Activated T-cell treated with anti-CD3 and anti-CD28 coated beads, Interleukin-2, amount 50 U/mL, for 72 hours (primary cell): ENCODE results near the gene NPVF. TPM values are rescaled to one million over a fixed set of nuclear protein-coding genes. Genes with fewer than 3 reads are reported as not detected.
A peak's percentile ranks its signal among the peaks of the same experiment; 100 is the strongest.

Source experiments
- ATAC-seq, 2 donors: fragments of 150-1000 bp; cut with Tn5 transposase; replicated peaks in 1 of 2; 2 replicates each; pipeline ENCODE4 v1.10.0; 2021; ENCODE audit warnings: moderate library complexity in 2 of 2, mild to moderate bottlenecking in 1 of 2
- DNase-seq, 2 donors: peaks; one replicate each; pipeline ENCODE4 v3.0.0; 2021 to 2022; ENCODE audit warnings: mixed read lengths in 1 of 2
- H3K27ac Mint-ChIP-seq: one replicate; pipeline ENCODE4 v1.8.0; 2022; ENCODE audit warnings: mild to moderate bottlenecking, moderate library complexity, mixed read lengths
- H3K27me3 Mint-ChIP-seq: one replicate; pipeline ENCODE4 v1.8.0; 2022; ENCODE audit warnings: low read depth, mixed read lengths
- H3K36me3 Mint-ChIP-seq, 2 donors: one replicate each; pipeline ENCODE4 v1.8.0; 2022; ENCODE audit warnings: mixed read lengths in 2 of 2, mild to moderate bottlenecking in 1 of 2; ENCODE audit not compliant: insufficient read depth in 2 of 2
- H3K4me1 Mint-ChIP-seq: one replicate; pipeline ENCODE4 v1.8.0; 2022; ENCODE audit warnings: low read depth, mixed read lengths
- H3K4me3 Mint-ChIP-seq, 2 donors: one replicate each; pipeline ENCODE4 v1.8.0; 2022; ENCODE audit warnings: mild to moderate bottlenecking in 2 of 2, mixed read lengths in 2 of 2, moderate library complexity in 2 of 2
- H3K9me3 Mint-ChIP-seq, 2 donors: one replicate each; pipeline ENCODE4 v1.8.0; 2022; ENCODE audit warnings: mixed read lengths in 2 of 2
- total RNA-seq, 2 donors: library from RNA; stranded (reverse); gene quantifications; one replicate each; pipeline ENCODE4 v1.2.3, GENCODE V29; 2022

The NPVF gene
- total RNA-seq, 2 donors from 2014 or later: not detected

DNA sequence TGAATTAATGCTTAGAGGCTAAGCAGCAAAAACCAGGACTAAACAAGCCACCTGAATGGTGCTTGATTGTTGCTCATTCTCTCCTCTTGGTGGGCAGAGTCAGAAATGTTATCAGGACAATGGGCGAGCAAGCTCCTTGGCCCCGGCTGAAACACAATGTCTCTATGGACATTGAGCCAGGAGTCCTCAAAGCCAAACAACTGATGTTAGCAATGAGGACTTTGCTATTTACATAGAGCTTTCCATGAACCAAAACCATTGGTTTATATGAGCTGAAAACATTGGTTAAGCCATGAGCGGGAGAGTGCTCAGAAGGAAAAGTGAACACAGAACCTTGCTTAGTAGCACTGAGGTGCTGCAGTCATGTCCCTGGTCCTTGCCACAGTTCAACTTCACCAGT is 21.5 kb upstream of the NPVF start:
- Mint-ChIP-seq H3K27ac (no peak overlapping the region), H3K9me3 (no peaks in the 10 kb centered on the region), H3K27me3 (peaks cover 10% of the 10 kb centered on the region), H3K36me3 (no peaks in the 10 kb centered on the region), H3K4me1 (no peaks in the 10 kb centered on the region), H3K4me3 (no peak overlapping the region)
- no peak for ATAC-seq
- no peak for DNase-seq

GRCh38 chr7:25246306-25246705 is 18.0 kb upstream of the NPVF start:
- H3K4me1 Mint-ChIP-seq: peaks cover 5% of the 10 kb centered on the region
- ATAC-seq (no peak), DNase-seq (no peak)
- no peaks in the 10 kb centered on the region for H3K36me3 Mint-ChIP-seq
- no peak overlapping the region for H3K27ac Mint-ChIP-seq
- peaks cover 18% of the 10 kb centered on the region for H3K27me3 Mint-ChIP-seq
- H3K4me3 Mint-ChIP-seq: no peak overlapping the region
- no peaks in the 10 kb centered on the region for H3K9me3 Mint-ChIP-seq

DNA sequence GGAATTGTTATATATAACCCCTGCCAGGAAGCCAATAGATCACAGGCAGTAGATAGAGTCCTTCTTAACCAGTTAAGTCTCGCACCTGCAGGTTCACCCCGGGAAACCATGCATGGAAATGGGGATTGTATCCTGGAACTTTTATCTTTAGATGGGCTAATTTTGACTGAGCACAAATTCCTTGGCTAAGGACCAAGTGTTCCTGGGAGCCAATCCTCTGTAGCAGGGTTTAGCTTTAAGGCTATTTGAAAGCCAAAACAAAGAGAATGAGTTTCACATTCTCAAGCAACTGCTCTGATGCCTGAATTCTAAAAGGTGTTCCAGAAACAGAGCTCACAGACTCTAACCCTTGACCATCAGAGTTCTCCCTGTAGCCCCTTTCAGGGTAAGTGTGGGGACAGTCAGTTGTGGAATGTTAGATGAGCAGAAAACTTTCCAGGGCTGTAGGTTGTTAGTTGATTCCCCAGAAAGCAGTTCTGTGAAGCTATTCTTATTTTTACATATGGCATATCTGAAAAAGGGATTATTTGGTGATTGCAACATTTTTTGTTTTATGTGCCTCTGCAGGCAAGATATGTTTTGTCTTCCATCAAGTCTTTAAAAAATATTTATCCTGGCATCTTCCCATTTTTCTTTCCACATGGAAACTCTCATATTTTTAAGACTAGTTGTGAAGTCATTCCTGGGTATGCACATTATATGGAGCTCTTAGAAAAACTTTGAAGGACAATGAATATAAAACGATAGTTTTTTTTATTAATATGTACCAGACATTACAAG is 16.2 kb upstream of the NPVF start:
- DNase-seq: no peak
- H3K4me3 Mint-ChIP-seq: no peak overlapping the region
- H3K27ac Mint-ChIP-seq: no peak overlapping the region
- H3K27me3 Mint-ChIP-seq: peaks cover 25% of the 10 kb centered on the region
- H3K36me3 Mint-ChIP-seq: no peaks in the 10 kb centered on the region
- H3K4me1 Mint-ChIP-seq: peaks cover 5% of the 10 kb centered on the region
- no peak for ATAC-seq
- H3K9me3 Mint-ChIP-seq: no peaks in the 10 kb centered on the region

GRCh38 chr7:25242678-25243077 is 14.4 kb upstream of the NPVF start:
- Mint-ChIP-seq H3K4me3 (no peak overlapping the region), H3K4me1 (peaks cover 5% of the 10 kb centered on the region), H3K27me3 (peaks cover 25% of the 10 kb centered on the region), H3K36me3 (no peaks in the 10 kb centered on the region), H3K9me3 (no peaks in the 10 kb centered on the region), H3K27ac (no peak overlapping the region)
- DNase-seq: no peak
- peak; percentile 45 to 60 for ATAC-seq

GRCh38 chr7:25240896-25241295 is 12.6 kb upstream of the NPVF start:
- H3K27me3 Mint-ChIP-seq: peaks cover 25% of the 10 kb centered on the region
- H3K4me1 Mint-ChIP-seq: peaks cover 5% of the 10 kb centered on the region
- no peak for ATAC-seq

DNA sequence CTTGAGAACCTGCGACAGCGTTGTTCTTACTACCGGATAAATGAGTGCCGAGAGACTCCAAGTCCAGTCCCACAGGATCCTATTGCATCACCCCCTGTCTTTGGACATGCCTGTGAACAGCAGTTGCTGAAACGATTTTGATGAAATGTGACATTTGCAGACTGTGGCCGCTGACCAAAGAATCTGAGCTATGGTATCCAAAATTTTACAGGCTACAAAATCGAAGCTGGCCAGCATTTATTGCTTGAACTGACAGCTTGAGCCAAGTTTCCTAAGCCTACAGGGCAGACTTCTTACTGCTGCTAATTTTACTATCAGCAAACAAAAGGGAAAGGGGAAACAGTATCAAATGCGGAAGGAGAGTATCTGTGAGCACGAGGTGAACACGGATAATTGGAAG is 12.1 kb upstream of the NPVF start:
- Mint-ChIP-seq H3K27me3 (peaks cover 25% of the 10 kb centered on the region), H3K27ac (no peak overlapping the region), H3K9me3 (no peaks in the 10 kb centered on the region), H3K36me3 (no peaks in the 10 kb centered on the region), H3K4me3 (no peak overlapping the region), H3K4me1 (peaks cover 5% of the 10 kb centered on the region)
- ATAC-seq (no peak), DNase-seq (no peak)

More at GRCh38 chr7:25240896-25241295, 12.6 kb upstream of the NPVF start:
- Mint-ChIP-seq H3K9me3 (no peaks in the 10 kb centered on the region), H3K36me3 (no peaks in the 10 kb centered on the region), H3K4me3 (no peak overlapping the region), H3K27ac (no peak overlapping the region)
- no peak for DNase-seq

DNA sequence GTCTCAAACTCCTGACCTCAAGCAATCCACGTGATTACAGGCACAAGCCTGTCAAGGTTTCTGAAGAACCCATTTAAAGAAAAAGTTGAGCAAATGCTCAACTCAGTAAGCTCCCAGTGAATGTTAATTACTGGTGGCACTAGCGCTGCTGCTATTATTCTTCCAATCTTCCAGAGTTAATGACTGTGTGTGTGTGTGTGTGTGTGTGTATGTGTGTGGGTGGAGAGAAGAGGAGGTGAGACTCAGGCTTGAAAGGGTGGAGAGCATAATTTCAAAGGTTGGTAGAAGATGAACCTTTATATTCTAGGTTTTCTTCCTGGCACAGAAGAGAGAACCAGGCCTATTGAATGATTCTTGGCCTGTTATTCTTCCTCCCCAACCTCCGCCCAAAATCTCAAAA is 11.6 kb upstream of the NPVF start:
- H3K36me3 Mint-ChIP-seq: no peaks in the 10 kb centered on the region
- H3K4me1 Mint-ChIP-seq: peaks cover 5% of the 10 kb centered on the region
- DNase-seq (no peak), ATAC-seq (no peak)
- H3K27me3 Mint-ChIP-seq: peaks cover 24% of the 10 kb centered on the region
- H3K9me3 Mint-ChIP-seq: no peaks in the 10 kb centered on the region
- no peak overlapping the region for H3K4me3 Mint-ChIP-seq
- H3K27ac Mint-ChIP-seq: no peak overlapping the region

GRCh38 chr7:25238066-25238725 is 9.9 kb upstream of the NPVF start:
- Mint-ChIP-seq H3K27me3 (peaks cover 9% of the 10 kb centered on the region), H3K36me3 (no peaks in the 10 kb centered on the region), H3K4me3 (no peak overlapping the region), H3K9me3 (no peaks in the 10 kb centered on the region), H3K4me1 (peaks cover 5% of the 10 kb centered on the region), H3K27ac (no peak overlapping the region)
- ATAC-seq (no peak), DNase-seq (no peak)

DNA sequence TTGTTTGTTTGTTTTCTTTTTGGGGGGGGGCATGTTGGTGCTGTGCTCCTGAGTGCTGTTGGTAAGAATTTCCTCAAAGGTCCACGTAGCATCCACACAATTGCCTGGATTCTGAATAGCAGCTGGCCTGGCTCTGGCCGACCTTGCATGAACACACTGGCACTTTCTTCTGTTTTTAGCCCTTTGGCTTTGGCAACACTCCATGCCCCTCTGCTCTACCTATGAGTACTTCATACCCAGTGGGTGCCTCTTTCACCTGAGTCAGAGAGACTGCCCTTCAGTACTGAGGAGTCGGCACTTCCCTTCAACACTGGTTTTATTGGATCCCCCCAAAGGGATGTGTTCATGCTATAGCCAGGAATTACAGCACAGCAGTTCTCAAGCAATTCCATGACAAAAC is 7.2 kb upstream of the NPVF start:
- no peaks in the 10 kb centered on the region for H3K36me3 Mint-ChIP-seq
- no peak overlapping the region for H3K4me3 Mint-ChIP-seq
- H3K4me1 Mint-ChIP-seq: no peaks in the 10 kb centered on the region
- DNase-seq (no peak), ATAC-seq (no peak)
- H3K27ac Mint-ChIP-seq: no peak overlapping the region
- H3K27me3 Mint-ChIP-seq: peaks cover 22% of the 10 kb centered on the region
- H3K9me3 Mint-ChIP-seq: peaks cover 0 to 2% of the 10 kb centered on the region in 2 donors

- Mint-ChIP-seq H3K4me3 (no peak overlapping the region), H3K9me3 (peaks cover 0 to 2% of the 10 kb centered on the region in 2 donors), H3K27ac (no peak overlapping the region), H3K27me3 (peaks cover 16% of the 10 kb centered on the region), H3K36me3 (no peaks in the 10 kb centered on the region), H3K4me1 (no peaks in the 10 kb centered on the region)
- DNase-seq (no peak), ATAC-seq (no peak)
Measured at GRCh38 chr7:25234336-25234735, 6.0 kb upstream of the NPVF start.

GRCh38 chr7:25223206-25223605 is 5.1 kb downstream of the NPVF start:
- Mint-ChIP-seq H3K4me1 (no peaks in the 10 kb centered on the region), H3K27me3 (peaks cover 28% of the 10 kb centered on the region), H3K27ac (no peak overlapping the region), H3K36me3 (no peaks in the 10 kb centered on the region), H3K4me3 (no peak overlapping the region), H3K9me3 (no peaks in the 10 kb centered on the region)
- ATAC-seq: no peak
- DNase-seq: no peak

GRCh38 chr7:25222666-25223065 is 5.6 kb downstream of the NPVF start:
- Mint-ChIP-seq H3K27me3 (peaks cover 30% of the 10 kb centered on the region), H3K4me1 (no peaks in the 10 kb centered on the region), H3K27ac (no peak overlapping the region), H3K4me3 (no peak overlapping the region), H3K9me3 (no peaks in the 10 kb centered on the region), H3K36me3 (no peaks in the 10 kb centered on the region)
- no peak for ATAC-seq
- no peak for DNase-seq

- ATAC-seq: no peak
- Mint-ChIP-seq H3K9me3 (no peaks in the 10 kb centered on the region), H3K27ac (no peak overlapping the region), H3K4me3 (no peak overlapping the region), H3K36me3 (no peaks in the 10 kb centered on the region), H3K4me1 (no peaks in the 10 kb centered on the region), H3K27me3 (peaks cover 33% of the 10 kb centered on the region)
- no peak for DNase-seq
Measured at GRCh38 chr7:25221009-25221408, 7.3 kb downstream of the NPVF start.

- ATAC-seq: no peak
- no peaks in the 10 kb centered on the region for H3K4me1 Mint-ChIP-seq
- no peaks in the 10 kb centered on the region for H3K9me3 Mint-ChIP-seq
- H3K4me3 Mint-ChIP-seq: no peak overlapping the region
- H3K36me3 Mint-ChIP-seq: no peaks in the 10 kb centered on the region
- peaks cover 17% of the 10 kb centered on the region for H3K27me3 Mint-ChIP-seq
- no peak overlapping the region for H3K27ac Mint-ChIP-seq
- no peak for DNase-seq
Measured at GRCh38 chr7:25218191-25218590, 10.1 kb downstream of the NPVF start.
